Right atrium auricular region (tissue), 2 donors: ENCODE measurements around the gene TMEM272. TPM values are rescaled to one million over a fixed set of nuclear protein-coding genes. Genes with fewer than 3 reads are reported as not detected.
A peak's percentile ranks its signal among the peaks of the same experiment; 100 is the strongest.

Experiments
- DNase-seq: peaks from one replicate; pipeline ENCODE4 v3.0.0-alpha.2; 2019; ENCODE audit warnings: low spot score
- H3K27ac ChIP-seq, 2 donors: fragments of 200-600 bp; sonication (generic); 1 replicate in 1 of 2; 2 replicates in 1 of 2; pipeline ENCODE4 v1.5.1; 2016 to 2019
- H3K27me3 ChIP-seq, 2 donors: fragments of 200-600 bp; sonication (generic); one replicate each; pipeline versions ENCODE4 v1.5.1 to v1.6.0; 2017 to 2019
- H3K36me3 ChIP-seq: fragments of 200-600 bp; sonication (generic); one replicate; pipeline ENCODE4 v1.5.1; 2016
- H3K4me1 ChIP-seq, 2 donors: fragments of 200-600 bp; sonication (generic); one replicate each; pipeline versions ENCODE4 v1.5.1 to v1.6.0; 2017 to 2019
- H3K4me3 ChIP-seq, 2 donors: fragments of 200-600 bp; sonication (generic); 1 replicate in 1 of 2; 2 replicates in 1 of 2; pipeline ENCODE4 v1.5.1; 2017 to 2019; ENCODE audit warnings: mild to moderate bottlenecking in 1 of 2, moderate library complexity in 1 of 2
- H3K9me3 ChIP-seq, 2 donors: fragments of 200-600 bp; sonication (generic); one replicate each; pipeline ENCODE4 v1.5.1; 2019
- CTCF ChIP-seq, 2 donors: fragments of 200-600 bp; sonication (generic); IDR thresholded peaks; one replicate each; pipeline ENCODE4 v1.5.1; 2019; ENCODE audit warnings: antibody characterized with exemption in 2 of 2
- total RNA-seq, 2 donors: library from RNA; depleted of rRNA; stranded (reverse); fragments of >200 nt; gene quantifications; one replicate each; pipeline ENCODE4 v1.1.0, GENCODE V29; 2016

Gene TMEM272
- total RNA-seq, 2 donors from 2014 or later = 0.74 to 1.1 TPM

- H3K4me3 ChIP-seq = no peak overlapping the region
- H3K4me1 ChIP-seq = peaks cover 0 to 31% of the 10 kb centered on the region in 2 donors
- no peaks in the 10 kb centered on the region for H3K9me3 ChIP-seq
- no peak for DNase-seq
- H3K36me3 ChIP-seq = no peaks in the 10 kb centered on the region
- TF ChIP-seq CTCF (IDR thresholded peaks at IDR 0.05) = no peak
- H3K27ac ChIP-seq = peak overlapping the region; percentile 64 to 86
- no peaks in the 10 kb centered on the region for H3K27me3 ChIP-seq
These were observed 26.0 kb downstream of the TMEM272 start for GRCh38 chr13:51818781-51819511.

- H3K9me3 ChIP-seq = no peaks in the 10 kb centered on the region
- no peaks in the 10 kb centered on the region for H3K36me3 ChIP-seq
- H3K4me3 ChIP-seq = no peak overlapping the region
- H3K27ac ChIP-seq = peak overlapping the region; percentile 64 to 86
- TF ChIP-seq CTCF (IDR thresholded peaks at IDR 0.05) = peak in 1 of 2 donors; percentile 46
- no peak for DNase-seq
- H3K4me1 ChIP-seq = peaks cover 0 to 31% of the 10 kb centered on the region in 2 donors
- no peaks in the 10 kb centered on the region for H3K27me3 ChIP-seq
These were observed 26.7 kb downstream of the TMEM272 start for GRCh38 chr13:51818276-51818675.

GRCh38 chr13:51817717-51818116, 27.3 kb downstream of the TMEM272 start:
- Histone ChIP-seq H3K9me3 (no peaks in the 10 kb centered on the region), H3K27me3 (no peaks in the 10 kb centered on the region), H3K36me3 (no peaks in the 10 kb centered on the region), H3K4me1 (peaks cover 0 to 31% of the 10 kb centered on the region in 2 donors), H3K27ac (peak overlapping the region; percentile 9 to 86), H3K4me3 (no peak overlapping the region)
- DNase-seq = no peak
- no peak for TF ChIP-seq CTCF (IDR thresholded peaks at IDR 0.05)

GRCh38 chr13:51816604-51817249, 28.2 kb downstream of the TMEM272 start:
- H3K9me3 ChIP-seq = no peaks in the 10 kb centered on the region
- TF ChIP-seq CTCF (IDR thresholded peaks at IDR 0.05) = no peak
- H3K4me1 ChIP-seq = peaks cover 0 to 21% of the 10 kb centered on the region in 2 donors
- H3K4me3 ChIP-seq = no peak overlapping the region
- H3K36me3 ChIP-seq = no peaks in the 10 kb centered on the region
- no peaks in the 10 kb centered on the region for H3K27me3 ChIP-seq
- no peak overlapping the region for H3K27ac ChIP-seq
- DNase-seq = no peak

- H3K27me3 ChIP-seq = no peaks in the 10 kb centered on the region
- no peaks in the 10 kb centered on the region for H3K36me3 ChIP-seq
- H3K9me3 ChIP-seq = no peaks in the 10 kb centered on the region
- DNase-seq = no peak
- no peak for TF ChIP-seq CTCF (IDR thresholded peaks at IDR 0.05)
- peaks cover 0 to 19% of the 10 kb centered on the region in 2 donors for H3K4me1 ChIP-seq
- H3K27ac ChIP-seq = no peak overlapping the region
- H3K4me3 ChIP-seq = no peak overlapping the region
These were observed 29.1 kb downstream of the TMEM272 start for GRCh38 chr13:51815848-51816247.
